Stomach (tissue), 4 donors: ENCODE measurements around the gene PRKCE.

Source experiments
- CTCF ChIP-seq, 7 experiments: fragments of 450-650 bp in 4 of 7; fragments of 200-600 bp in 3 of 7; sonication (generic) in 3 of 7; IDR thresholded peaks; one replicate each; pipeline ENCODE4 v1.5.1; 2016 to 2019; ENCODE audit warnings: antibody characterized with exemption in 7 of 7, control low read depth in 2 of 7, mild to moderate bottlenecking in 1 of 7
- EP300 ChIP-seq: sonication (generic); formaldehyde crosslinking; IDR thresholded peaks from one replicate; pipeline ENCODE4 v1.6.1; 2017; ENCODE audit warnings: antibody characterized with exemption
- POLR2A ChIP-seq, 4 donors: fragments of 450-650 bp; IDR thresholded peaks; one replicate each; pipeline ENCODE4 v1.6.1; 2016; ENCODE audit warnings: antibody characterized with exemption in 4 of 4, control low read depth in 2 of 4, mild to moderate bottlenecking in 1 of 4, moderate library complexity in 1 of 4
- POLR2AphosphoS5 ChIP-seq, 3 donors: sonication (generic); formaldehyde crosslinking; IDR thresholded peaks; one replicate each; pipeline ENCODE4 v1.6.1; 2016; ENCODE audit warnings: antibody characterized with exemption in 3 of 3

GRCh38 chr2:45909677-45910191 lies 258.3 kb downstream of the PRKCE start:
- TF ChIP-seq POLR2A (IDR thresholded peaks at IDR 0.05) (no peak), CTCF (IDR thresholded peaks at IDR 0.05) (no peak), POLR2AphosphoS5 (IDR thresholded peaks at IDR 0.05) (peak in 1 of 3 donors; percentile 38), EP300 (no peak)
